GM12864 (cell line): ENCODE data around the gene FAM209A.
"Not testable (repeated sequence)": the region's sequence is repeated elsewhere in the genome, so short reads cannot be mapped to it uniquely, and the experiment has no call there.

Experiments
- DNase-seq: peaks from one replicate; pipeline ENCODE4 v3.0.0-alpha.2; 2011; ENCODE audit warnings: low read depth
- H3K4me3 ChIP-seq: 2 replicates; pipeline ENCODE4 v1.5.1; 2011; ENCODE audit warnings: mild to moderate bottlenecking, low read depth, low read length, control low read depth
- TF ChIP-seq, protein P1 (sequence below): IDR thresholded peaks from 2 replicates; pipeline ENCODE4 v1.5.1; 2011; ENCODE audit warnings: low read depth, mild to moderate bottlenecking, moderate library complexity, low read length, control low read depth, inconsistent platforms; ENCODE audit errors: missing control alignments

The FAM209A gene, protein sequence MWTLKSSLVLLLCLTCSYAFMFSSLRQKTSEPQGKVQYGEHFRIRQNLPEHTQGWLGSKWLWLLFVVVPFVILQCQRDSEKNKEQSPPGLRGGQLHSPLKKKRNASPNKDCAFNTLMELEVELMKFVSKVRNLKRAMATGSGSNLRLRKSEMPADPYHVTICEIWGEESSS

DNA sequence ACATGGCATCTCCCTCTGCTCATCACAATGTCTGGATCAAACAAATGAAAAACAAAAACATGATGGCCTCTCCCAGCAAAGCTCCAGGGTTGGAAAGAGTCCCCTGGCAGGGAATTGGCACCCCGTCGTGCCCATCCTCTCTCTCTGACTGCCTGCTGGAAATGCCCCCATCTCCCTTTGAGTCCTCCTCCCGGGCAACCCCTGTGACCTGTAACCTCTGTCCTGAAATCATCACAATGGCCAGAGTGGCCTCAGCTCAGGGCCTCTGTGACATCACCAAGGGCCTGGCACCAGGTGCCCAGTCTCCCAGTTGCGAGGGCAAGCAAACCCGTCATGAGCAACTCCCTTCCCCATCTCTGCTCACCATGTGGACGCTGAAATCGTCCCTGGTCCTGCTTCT, at the start of gene FAM209A:
Gene FAM209A, plus strand, starts transcription at position 301 of the 400 bp plus-strand sequence. Its CDS starts 65 bp downstream, at position 366.
- not testable (repeated sequence) for DNase-seq, H3K4me3 ChIP-seq

DNA sequence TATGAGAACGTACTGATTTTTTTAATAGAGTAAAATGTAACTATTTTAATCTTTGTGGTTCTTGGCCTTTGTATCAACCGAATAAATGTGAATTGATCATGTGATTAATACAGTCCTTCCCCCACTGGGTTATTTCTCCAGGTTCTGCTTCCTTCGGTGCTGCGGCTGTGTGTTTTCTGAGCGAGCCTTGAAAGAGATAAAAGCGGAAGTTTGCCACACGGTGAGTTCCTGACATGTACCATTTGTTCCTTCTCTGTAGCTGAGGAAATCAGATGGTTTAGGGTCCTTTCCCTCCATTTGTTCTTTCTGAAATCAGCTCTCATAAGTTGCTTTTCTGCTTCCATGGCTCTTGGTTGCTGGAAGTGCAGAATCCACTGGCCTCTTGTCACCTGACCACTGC, 40.6 kb upstream of the FAM209A start:
- no peak for DNase-seq
- TF ChIP-seq, protein P1, sequence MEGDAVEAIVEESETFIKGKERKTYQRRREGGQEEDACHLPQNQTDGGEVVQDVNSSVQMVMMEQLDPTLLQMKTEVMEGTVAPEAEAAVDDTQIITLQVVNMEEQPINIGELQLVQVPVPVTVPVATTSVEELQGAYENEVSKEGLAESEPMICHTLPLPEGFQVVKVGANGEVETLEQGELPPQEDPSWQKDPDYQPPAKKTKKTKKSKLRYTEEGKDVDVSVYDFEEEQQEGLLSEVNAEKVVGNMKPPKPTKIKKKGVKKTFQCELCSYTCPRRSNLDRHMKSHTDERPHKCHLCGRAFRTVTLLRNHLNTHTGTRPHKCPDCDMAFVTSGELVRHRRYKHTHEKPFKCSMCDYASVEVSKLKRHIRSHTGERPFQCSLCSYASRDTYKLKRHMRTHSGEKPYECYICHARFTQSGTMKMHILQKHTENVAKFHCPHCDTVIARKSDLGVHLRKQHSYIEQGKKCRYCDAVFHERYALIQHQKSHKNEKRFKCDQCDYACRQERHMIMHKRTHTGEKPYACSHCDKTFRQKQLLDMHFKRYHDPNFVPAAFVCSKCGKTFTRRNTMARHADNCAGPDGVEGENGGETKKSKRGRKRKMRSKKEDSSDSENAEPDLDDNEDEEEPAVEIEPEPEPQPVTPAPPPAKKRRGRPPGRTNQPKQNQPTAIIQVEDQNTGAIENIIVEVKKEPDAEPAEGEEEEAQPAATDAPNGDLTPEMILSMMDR: no peak
- H3K4me3 ChIP-seq: no peak overlapping the region

DNA sequence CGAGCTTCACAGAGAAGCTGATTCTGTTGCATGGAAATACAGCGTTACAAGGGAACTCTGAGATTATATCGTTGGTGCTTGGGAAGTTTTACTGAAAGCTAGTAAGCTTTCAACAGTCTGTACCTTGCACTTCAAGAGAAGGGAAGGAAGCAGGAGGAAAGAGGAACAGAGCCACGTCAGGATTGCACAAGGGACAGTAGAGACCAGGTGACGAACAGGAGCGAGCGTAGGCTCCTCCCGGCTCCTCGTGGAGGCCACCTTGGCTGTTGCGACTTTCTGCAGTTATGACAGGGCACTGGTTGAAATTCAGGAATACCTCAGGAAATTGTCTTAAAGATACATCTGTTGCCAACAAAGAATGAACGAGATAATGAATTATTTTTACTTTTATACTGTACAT, 37.3 kb upstream of the FAM209A start:
- DNase-seq: no peak
- TF ChIP-seq, protein P1: no peak
- no peak overlapping the region for H3K4me3 ChIP-seq

DNA sequence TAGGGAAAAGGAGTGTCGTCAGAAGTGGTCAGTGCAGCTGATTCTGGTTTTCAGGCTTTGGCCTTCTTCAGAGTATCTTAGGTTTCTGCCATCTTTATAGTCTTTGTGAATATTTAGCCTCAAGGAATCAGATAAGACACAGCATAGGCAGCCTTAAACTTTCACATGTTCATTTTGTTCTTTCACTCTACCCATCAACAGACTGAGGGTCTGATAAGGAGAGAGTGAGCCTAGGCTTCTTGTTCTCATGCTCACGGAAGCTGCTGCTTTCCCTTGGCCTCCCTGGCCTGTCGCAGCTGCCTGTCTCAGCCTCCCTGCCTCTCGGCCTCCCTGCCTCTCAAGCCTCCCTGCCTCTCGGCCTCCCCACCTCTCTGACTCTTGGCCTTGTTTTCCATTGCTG, 36.0 kb upstream of the FAM209A start:
- TF ChIP-seq, protein P1: no peak
- DNase-seq: no peak

DNA sequence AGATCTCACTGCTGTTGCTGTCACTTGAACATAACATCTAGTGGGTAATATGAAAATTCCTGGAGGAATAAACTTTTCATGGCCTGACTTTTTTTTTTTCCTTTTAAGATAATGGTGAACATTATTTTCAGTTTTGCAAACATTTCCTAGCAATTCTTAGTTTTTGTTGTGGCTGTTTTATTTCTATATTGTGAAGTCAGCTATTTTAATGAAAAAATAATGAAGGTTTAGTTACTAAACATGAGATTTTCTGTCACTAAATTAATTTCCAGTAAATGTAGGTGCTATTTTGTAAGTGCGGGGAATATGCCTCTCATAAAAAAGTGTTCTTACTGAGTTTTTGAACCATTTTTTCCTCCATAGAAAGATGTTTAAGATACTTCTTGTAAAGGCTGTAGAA, 23.4 kb upstream of the FAM209A start:
- no peak for DNase-seq
- TF ChIP-seq, protein P1: no peak
- H3K4me3 ChIP-seq: no peak overlapping the region

More for the DNA sequence above, 36.0 kb upstream of the FAM209A start:
- H3K4me3 ChIP-seq: no peak overlapping the region

DNA sequence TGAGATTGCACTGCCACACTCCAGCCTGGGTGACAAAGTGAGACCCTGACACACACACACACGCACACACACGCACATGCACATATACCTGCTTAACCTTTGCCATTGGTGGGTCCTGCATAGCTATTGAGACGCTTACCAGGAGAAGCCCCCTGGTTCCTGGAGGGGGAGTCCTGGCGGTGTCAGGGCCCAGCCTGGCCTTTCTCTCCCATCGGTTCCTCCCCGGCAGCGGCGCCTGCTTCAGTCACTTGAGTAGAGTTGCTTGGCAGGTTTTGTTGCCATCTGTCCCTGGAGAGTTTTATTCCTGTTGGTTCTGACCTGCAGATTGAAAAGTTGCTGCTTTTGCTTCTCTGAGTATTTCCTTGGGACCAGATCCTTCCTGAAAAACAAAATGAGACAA, 20.6 kb upstream of the FAM209A start:
- DNase-seq: no peak
- TF ChIP-seq, protein P1: no peak
- no peak overlapping the region for H3K4me3 ChIP-seq

DNA sequence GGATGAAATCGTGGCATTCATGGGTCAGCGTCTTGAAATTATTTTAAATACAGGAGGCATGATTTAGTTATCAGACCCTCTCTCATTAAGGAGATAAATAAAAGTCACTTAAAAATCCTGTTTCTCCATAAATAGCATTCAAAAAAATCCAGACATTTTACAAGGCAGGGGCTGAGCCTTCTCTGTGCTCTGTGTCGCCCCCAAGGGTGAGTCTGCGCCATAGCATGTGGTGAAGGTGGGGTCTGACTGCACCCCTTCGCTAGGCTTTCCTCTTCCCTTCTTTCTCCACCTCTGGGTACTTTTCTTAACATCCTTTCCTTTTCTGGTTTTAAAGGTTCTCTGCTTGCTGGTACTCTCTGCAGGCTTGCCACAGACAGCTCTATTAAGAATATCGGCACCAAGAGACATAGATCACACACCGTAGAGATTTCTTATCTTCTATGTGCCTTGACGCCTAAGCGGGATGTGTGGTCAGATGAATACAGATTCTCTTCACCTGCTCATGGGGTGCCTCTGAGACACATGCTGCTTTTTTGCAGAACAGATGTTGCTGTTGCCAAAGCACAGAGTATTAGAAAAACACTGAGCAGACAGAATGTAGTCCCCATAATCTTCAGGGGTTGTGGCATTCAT, 20.1 kb upstream of the FAM209A start:
- no peak for DNase-seq
- no peak overlapping the region for H3K4me3 ChIP-seq
- TF ChIP-seq, protein P1: peak; percentile 66
